GM12875 (cell line): Measurements from ENCODE around the gene ACER1.

Experiments used
- H3K4me3 ChIP-seq: one replicate; pipeline ENCODE4 v1.5.1; 2011; ENCODE audit warnings: low read depth, low read length, control low read depth
- TF ChIP-seq, protein P1 (sequence below): IDR thresholded peaks from 2 replicates; pipeline ENCODE4 v1.5.1; 2011; ENCODE audit warnings: low read depth, mild to moderate bottlenecking, control low read depth, inconsistent platforms, low read length, moderate library complexity, borderline replicate concordance; ENCODE audit not compliant: insufficient read depth

The ACER1 gene, protein sequence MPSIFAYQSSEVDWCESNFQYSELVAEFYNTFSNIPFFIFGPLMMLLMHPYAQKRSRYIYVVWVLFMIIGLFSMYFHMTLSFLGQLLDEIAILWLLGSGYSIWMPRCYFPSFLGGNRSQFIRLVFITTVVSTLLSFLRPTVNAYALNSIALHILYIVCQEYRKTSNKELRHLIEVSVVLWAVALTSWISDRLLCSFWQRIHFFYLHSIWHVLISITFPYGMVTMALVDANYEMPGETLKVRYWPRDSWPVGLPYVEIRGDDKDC

DNA sequence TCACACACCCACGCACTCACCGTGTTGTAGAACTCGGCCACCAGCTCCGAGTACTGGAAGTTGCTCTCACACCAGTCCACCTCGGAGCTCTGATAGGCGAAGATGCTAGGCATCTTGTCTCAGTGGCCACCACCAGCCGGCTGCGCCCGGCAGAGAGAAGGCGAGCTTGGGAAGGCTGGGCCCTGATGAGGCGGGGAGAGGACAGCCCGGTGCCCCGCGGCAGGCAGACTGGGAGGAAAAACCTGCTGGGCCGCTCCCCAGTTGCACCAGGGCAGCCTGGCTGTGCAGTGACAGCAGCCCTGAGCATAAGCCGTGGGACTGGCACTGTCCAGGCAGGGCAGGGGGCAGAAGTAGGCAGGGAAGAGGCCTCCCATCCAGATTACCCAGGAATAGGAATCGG, at the start of gene ACER1:
Gene ACER1, minus strand, starts transcription at position 174 of the 400 bp plus-strand sequence. Its CDS starts 61 bp downstream, at position 113.
- TF ChIP-seq, protein P1, sequence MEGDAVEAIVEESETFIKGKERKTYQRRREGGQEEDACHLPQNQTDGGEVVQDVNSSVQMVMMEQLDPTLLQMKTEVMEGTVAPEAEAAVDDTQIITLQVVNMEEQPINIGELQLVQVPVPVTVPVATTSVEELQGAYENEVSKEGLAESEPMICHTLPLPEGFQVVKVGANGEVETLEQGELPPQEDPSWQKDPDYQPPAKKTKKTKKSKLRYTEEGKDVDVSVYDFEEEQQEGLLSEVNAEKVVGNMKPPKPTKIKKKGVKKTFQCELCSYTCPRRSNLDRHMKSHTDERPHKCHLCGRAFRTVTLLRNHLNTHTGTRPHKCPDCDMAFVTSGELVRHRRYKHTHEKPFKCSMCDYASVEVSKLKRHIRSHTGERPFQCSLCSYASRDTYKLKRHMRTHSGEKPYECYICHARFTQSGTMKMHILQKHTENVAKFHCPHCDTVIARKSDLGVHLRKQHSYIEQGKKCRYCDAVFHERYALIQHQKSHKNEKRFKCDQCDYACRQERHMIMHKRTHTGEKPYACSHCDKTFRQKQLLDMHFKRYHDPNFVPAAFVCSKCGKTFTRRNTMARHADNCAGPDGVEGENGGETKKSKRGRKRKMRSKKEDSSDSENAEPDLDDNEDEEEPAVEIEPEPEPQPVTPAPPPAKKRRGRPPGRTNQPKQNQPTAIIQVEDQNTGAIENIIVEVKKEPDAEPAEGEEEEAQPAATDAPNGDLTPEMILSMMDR, result no peak
- no peak within 1 kb of the TSS for H3K4me3 ChIP-seq

DNA sequence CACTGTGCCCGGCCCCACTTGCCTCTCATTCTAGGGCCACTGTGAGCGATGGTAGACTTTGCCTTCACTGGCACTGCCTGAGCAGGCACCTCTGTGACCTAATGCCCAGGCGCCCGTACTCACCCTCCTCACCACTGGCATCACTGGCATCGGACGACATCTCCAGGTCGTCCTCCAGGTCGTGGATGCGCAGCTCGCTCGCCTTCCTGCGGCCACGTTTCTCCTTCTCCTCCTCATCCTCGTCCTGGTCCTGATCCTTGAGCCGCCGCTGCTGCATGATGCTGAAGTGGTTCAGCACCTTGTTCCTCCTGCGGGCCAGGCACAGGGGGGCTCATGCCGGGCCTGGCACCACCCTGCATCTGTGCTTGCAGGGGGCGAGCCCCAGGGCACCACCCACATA, 49.8 kb upstream of the ACER1 start:
- TF ChIP-seq, protein P1, result no peak
- no peak overlapping the region for H3K4me3 ChIP-seq

DNA sequence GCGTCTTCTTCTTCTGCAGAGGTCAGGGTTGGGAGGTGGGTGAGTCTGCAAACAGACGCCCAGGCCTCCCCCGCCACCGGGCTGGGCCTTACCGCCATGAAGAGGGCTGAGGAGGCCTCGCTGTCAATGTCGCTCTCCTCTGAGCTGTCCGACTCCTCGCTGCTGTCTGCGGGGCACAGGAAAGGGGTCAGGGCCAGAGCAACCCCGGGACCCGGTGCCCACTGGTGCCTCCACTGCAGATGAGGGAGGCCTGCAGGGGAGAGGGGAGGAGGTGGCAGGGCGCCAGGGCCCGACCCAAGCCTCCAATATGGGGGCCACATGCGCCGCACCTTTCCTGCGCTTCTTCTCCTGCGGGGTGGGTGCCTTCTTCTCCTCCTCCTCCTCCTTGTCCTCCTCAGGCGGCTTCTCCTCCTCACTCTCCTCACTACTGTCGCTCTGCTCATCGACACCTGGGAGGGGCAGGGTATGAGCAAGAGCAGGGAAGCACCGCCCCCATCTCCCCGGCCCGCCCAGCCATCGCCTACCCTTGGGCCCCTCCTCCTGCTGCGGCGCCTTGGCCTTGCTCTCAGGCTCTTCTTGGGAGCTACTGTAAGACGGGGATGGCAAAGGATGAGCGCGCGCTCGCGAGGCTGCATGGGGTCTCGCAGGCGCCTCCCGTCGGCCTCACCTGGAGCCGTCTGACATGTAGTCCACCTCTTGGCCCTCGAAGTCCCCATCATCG, 47.8 kb upstream of the ACER1 start:
- TF ChIP-seq, protein P1, result no peak
- H3K4me3 ChIP-seq, result no peak overlapping the region

DNA sequence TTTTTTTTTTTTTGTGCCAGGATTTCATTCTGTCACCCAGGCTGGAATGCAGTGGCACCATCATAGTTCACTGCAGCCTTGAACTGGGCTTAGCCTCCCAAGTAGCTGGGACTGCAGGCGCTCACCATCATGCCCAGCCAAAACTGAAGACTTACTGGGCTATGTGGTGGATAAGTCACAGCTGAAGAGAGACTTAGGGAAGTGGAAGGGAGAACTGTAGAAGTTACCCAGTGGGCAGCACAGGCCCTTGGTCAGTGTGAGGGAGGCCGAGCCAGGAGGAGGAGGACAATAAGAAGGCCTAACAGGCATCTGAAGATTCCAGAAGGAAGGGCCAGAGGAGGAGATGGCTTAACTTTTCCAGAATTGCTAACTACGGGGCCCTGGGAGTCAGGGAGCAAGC, 46.3 kb upstream of the ACER1 start:
- no peak overlapping the region for H3K4me3 ChIP-seq
- TF ChIP-seq, protein P1, result no peak

DNA sequence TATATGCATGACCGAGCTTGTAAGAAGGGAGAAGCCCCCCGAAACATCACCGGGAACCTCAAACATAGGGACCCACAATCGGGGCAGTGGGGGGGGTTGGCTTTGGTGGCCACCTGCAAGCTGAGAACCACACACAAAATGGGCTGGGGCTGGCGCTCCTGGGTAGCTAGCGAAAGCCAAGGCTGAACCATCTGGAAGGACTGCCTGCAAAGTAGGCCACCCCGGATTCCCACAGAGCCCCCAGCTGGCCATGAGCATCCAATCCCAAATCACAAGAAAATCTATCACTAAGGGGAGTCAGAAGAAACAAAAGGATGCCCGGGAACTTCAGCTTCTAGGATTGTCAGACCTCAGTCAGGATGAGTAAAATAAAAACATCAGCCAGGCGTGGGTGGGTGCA, 45.1 kb upstream of the ACER1 start:
- no peak overlapping the region for H3K4me3 ChIP-seq

DNA sequence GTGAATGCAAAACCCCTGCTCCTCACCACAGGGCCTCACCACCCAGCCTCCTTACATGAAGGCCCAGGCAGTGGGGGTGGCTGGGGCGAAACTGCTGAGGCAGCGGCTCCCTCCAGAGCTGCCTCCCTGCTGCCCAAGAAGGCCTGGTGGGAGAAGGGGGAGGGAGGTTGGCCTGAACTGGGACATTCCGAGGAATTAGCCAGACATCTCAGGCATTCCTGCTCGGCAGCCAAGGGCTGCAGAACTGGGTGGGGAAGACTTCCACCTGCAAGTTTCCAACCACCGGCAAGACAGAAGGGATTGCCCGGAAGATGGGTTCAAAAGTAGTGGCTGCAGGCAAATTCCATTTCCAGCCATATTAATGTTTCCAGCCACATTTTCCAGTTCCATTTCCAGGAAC, 44.6 kb upstream of the ACER1 start:
- no peak overlapping the region for H3K4me3 ChIP-seq
- TF ChIP-seq, protein P1, result no peak

More for the DNA sequence above, 45.1 kb upstream of the ACER1 start:
- TF ChIP-seq, protein P1, result no peak
